HG03457 (cell line): Measurements from ENCODE around the gene CD226.
"Not testable (repeated sequence)": the region's sequence is repeated elsewhere in the genome, so short reads cannot be mapped to it uniquely, and the experiment has no call there.

Source experiments
- ATAC-seq: cut with Tn5 transposase; IDR thresholded peaks from one replicate; pipeline ENCODE4 v1.9.1; 2021; ENCODE audit warnings: moderate number of reproducible peaks; ENCODE audit not compliant: unreplicated experiment

The CD226 gene

DNA sequence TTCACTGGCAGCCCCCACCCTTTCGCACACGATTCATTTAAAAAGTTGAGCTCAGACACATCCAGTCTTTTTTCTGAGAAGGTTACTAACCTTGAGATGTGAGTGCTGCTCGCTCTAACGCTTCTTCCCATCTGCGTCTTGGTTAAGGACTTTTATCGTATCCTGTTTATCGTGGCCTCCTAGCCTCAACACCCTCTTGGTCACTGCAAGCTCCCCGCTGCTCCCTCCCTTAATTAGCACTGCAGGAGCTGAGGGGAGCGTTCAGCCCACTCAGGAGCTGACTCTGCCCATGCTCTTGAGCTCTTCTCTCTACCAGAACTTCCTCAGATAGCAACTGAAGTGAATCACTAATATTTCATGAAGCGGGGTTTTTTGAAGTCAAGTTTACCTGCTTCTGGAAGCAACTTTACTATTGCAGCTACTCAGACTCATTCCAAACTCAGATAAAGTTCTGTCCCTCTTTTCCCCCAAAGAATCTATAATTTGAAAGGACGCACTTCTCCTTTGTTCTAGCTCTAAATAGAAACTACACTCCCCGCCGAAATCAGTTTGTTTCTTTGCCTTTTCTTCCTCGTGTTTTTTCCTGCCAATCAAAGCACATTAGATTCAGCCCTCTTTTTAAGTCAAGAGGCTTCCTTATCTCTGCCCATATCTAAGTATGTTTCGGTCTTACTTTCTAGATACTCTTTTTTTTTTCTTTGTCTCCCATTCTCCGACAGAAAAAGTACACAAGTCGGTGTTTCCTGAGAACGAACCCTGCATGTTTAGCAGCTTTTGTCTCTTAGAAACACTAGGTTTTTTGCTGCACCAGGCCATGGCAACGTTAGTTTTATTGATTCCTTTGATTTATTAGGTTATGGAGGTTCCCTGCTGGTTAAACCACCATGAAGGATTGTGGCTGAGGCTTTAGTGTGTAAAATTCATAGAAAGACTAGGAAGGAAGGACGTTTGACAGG lies 9.3 kb upstream of the CD226 start:
- ATAC-seq: no peak

DNA sequence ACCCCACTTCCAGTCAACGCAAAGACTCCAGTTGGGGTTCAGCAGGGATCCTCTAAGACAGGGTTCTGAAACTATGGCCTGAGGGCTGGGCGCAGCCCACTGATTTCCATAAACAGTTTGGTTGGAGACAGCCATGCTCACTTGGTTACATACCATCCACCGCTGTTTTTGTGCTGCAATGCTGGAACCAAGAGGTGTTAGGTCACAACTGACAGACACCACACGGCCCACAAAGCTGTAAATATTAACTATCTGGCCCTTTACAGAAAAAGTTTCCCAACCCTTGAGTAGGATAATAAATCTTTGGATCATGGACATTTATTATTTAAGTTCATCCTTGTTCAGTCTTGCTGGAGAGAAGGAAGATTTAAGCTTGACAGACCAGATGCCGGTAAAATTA lies 8.4 kb upstream of the CD226 start:
- ATAC-seq: no peak

GRCh38 chr18:69954719-69955480 lies 7.2 kb upstream of the CD226 start:
- no peak for ATAC-seq

DNA sequence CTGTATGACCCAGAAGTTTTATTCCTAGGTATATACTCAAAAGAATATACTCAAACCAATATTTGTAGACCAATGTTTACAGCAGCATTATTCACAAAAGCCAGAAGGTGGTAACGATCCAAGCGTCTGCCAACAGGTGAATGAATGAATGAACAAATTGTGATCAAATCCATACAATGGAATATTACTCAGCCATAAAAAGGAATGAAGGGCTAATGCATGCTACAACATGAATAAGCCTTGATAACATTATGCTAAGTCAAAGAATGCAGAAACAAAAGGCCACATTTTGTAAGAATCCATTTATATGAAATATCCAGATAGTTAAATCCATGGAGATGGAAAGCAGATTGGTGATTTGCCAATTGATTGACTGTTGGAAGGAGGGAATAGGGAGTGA lies 5.5 kb upstream of the CD226 start:
- no peak for ATAC-seq

DNA sequence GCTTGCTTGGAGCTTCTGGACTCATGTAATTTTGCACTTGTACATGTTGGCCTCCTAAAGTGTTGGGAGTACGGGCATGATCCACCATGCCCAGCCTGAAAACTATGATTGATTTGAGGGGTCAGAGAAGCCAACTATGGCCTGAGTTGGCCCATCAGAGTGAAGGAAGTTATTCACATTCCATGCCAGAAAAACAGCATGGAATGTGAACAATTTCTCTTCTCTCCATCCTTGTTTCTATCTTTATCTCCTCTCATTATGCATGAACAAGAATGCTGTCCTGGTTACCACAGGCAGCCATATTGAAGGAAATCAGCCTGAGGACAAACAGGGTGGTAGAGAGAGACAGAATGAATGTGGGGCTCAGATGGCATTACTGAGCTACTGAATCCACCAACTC lies 3.5 kb upstream of the CD226 start:
- ATAC-seq: no peak

- no peak for ATAC-seq
Measured at GRCh38 chr18:69949538-69949936, 1.9 kb upstream of the CD226 start.

- ATAC-seq: peak; percentile 85
Measured at GRCh38 chr18:69948919-69949537, 1.4 kb upstream of the CD226 start.

DNA sequence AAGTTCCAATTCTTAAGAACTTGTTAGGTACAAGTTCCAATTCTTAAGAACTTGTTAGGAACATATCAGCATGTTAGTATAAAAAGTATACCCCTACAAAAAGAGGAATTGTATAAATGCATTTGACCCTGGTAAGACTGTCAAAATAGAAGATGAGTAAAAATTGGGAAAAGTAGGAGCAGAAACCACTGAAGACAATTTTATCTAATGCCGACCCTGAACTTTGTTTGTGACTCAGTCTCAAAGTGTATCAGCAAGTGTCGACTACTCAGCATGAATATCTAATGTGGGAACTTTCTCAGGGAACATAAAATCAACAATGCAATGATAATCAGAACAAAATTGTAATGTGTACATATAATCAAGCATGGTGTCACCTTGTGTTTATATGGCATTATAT lies 583 bp upstream of the CD226 start:
- ATAC-seq: no peak

DNA sequence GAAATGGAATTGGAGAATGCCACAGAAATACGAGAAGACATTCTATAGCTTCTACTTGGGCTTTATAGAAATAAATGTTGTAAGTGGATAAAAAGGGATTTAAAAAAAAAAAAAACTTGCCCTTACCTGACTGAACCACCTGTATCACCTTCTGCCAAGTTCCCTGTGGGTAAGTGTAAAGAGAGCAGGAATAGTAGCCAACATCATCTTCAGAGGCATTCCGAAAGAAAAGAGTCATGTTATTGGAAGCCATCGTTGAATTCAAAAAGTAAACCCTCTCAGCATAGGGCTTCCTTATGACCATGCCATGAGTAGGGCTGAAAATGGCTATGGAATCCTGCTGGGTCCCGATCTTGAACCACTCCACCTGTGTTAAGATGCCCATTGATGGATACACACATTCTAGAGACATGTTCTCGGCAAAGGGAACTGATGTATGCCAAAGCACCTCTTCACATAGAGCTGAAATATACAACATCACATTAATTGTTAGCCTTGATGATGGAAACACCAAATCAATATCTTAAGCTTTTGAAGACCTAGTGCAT lies 991 bp downstream of the CD226 start:
- no peak for ATAC-seq

DNA sequence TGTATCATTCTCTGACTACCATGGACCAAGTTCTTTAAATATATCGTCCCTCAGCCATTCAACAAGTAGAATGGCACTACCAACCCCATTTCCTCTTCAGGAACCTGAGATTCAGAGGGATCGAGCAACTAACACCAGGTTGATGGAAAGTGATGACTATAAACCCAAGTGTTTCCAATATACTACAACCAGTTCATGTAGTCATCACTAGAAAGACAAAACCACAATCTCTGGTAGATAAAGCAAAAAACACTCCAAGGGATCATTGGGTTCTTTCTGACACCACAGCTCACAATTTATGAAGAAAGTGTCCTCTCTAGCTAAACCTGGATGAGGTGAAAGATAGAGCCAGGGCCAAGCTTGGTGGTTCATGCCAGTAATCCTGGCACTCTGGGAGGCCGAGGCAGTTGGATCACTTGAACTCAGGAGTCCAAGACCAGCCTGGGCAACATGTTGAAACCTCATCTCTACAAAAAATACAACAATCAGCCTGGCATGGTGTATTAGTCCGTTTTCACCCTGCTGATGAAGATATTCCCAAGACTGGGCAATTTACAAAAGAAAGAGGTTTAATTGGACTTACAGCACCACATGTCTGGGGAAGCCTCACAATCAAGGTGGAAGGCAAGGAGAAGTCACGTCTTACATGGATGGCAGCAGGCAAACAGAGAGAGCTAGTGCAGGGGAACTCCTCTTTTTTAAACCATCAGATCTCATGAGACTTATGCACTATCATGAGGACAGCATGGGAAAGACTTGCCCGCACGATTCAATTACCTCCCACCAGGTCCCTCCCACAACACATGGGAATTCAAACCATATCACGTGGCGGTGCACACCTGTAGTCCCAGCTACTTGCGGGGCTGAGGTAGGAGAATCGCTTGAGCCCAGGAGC lies 2.2 kb downstream of the CD226 start:
- ATAC-seq: no peak

GRCh38 chr18:69944436-69944835 lies 3.2 kb downstream of the CD226 start:
- no peak for ATAC-seq

DNA sequence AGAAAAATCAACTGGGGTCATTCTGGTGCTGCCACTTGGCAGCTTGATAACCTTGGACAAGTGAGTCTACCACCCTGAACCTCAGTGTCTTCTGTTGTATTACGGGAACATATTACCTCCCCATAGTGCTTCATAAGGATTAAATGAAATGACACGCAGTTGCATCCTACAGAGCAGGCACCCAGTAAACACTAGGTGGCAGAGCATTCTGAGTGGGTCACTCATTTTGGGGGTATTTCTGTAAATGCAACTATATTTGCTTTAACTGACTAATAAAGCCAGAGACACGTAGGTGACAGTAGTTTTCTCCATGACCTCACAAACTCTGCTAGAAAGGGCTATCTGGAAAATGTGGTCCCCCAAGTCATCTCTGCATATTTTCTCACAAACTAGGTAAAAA lies 4.7 kb downstream of the CD226 start:
- no peak for ATAC-seq

- ATAC-seq: no peak
Measured at GRCh38 chr18:69941183-69941582, 6.5 kb downstream of the CD226 start.

DNA sequence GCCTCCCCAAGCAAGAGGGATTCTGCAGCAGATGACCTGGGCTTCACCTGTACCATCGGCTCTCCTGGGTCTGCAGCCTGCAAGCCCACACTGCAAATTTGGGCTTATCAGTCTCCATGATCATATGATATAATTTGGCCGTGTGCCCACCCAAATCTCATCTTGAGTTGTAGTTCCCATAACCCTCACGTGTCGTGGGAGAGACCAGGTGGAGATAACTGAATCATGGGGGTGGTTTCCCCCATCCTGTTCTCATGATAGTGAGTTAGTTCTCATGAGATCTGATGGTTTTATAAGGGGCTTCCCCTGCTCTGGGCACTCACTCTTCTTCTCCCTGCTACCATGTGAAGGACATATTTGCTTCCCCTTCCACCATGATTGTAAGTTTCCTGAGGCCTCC lies 7.9 kb downstream of the CD226 start:
- not testable (repeated sequence) for ATAC-seq

DNA sequence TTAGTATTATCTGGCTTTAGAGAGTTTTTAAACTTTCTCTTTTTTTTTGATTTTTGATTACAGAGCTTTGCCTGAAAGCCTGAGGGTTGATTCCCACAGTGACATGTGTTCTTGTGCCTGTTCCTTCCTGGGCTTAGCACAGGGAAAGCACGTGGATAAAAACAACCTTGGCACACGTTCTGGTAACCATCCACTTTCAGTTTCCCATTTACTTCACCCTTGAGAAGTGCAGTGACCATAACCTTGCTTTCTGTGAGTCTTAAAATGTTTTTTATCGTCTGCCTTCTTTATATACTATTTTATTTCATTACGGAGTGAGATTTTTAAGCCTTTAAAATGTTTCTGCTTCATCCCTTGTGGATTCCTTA lies 11.5 kb downstream of the CD226 start:
- no peak for ATAC-seq

- peak; percentile 94 for ATAC-seq
Measured at GRCh38 chr18:69935319-69936190, 12.1 kb downstream of the CD226 start.

DNA sequence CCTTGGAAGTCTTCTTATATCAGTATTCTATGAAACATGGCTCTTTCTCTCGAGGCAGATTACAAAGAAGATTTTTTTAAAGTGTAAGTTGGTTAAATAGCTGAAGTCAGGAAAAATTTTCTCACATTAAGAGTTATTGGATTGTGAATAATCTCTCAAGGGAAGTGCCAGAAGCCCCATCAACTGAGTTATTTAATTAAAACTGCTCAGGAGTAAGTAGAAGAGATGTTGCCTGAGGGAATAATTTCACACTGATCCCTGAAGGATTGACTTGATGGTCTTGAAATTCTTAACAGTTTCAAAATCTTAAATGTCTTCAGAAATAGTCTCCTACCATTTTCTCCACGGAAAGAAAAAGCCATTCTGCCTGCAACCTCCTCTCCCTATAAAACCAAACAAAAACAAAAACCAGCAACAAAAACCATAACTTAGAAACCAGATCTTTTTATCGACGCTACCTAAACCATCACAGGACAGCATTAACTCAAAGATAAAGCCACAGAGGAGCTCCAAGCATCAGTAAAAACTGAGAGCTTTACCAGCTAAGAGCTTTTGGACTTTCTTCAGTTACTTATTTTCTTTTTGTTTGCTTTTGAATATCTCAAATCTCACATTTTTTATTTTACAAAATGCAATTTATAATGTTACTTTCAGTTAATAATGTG lies 12.9 kb downstream of the CD226 start:
- no peak for ATAC-seq

DNA sequence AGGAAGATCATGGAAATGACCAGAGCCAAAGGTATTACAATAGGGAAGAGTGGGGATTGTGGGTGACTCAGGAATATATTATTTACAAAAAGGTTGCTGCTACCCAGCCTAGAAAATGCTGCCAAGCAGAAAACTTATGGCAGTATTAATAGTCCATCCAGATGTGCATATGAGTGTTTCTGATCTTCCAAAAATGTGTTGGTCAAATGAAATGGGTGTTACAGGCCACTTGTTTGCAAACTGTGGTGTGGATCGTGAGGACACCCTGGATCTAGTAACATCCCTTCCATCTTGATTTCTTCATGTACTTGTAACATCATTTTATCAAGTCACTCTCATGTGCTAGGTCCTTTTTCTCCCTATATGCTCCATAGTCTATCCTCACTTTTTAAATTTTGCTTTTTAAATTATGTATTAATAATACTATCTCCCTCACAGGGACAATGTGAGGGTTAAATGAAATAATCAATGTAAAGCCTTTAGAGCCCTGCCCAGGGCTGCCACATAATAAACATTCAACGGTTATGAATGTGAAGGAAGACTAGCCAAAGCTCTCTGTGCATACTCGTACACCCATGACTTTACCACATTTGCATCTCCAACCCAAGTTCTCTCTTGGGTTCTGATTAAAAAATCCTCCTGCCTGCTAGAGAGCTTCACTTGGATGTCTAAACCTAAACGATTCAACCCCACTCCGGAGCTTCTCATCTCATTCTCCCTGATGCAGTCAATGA lies 18.5 kb downstream of the CD226 start:
- no peak for ATAC-seq
